ENCODE measurements around the gene TRIM41. TPM values are rescaled to one million over a fixed set of nuclear protein-coding genes. Genes with fewer than 3 reads are reported as not detected.
A peak's percentile ranks its signal among the peaks of the same experiment; 100 is the strongest.
"Not testable (repeated sequence)": the region's sequence is repeated elsewhere in the genome, so short reads cannot be mapped to it uniquely, and the experiment has no call there.

TRIM41 gene
- total RNA-seq, 1 donor from 2014 or later: 24.6 TPM

DNA sequence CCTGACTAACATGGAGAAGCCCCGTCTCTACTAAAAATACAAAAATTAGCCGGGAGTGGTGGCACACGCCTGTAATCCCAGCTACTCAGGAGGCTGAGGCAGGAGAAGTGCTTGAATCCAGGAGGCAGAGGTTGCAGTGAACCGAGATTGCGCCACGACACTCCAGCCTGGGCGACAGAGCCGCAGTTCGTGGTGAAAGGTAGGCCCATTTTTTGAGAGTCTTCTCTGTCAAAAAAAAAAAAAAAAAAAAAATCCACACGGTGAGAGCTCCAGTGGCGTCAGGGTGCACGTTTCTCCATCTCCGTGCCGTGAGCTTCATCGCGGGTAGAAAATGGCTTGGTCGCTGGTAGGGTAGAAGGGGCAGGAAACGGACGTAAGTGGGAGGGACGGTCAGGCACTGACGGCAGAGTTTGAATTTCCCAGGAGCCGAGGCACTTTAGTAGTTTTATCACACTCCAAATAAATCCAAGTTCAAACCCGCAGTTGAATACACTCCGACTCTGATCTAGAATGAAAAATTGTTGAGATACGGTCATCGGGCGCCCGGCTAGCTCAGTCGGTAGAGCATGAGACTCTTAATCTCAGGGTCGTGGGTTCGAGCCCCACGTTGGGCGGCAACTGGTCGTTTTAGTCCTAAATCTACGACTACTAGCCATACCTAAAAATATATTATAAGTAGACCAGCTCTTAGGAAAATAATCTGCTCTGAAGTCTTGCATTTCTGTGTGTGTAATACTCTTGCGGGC lies 15.7 kb upstream of the TRIM41 start:
- DNase-seq (ENCODE audit: low spot score) (peak; percentile 87), ATAC-seq (peak; percentile 78)
- intact Hi-C loops (cut with DNase I): no loop called here

DNA sequence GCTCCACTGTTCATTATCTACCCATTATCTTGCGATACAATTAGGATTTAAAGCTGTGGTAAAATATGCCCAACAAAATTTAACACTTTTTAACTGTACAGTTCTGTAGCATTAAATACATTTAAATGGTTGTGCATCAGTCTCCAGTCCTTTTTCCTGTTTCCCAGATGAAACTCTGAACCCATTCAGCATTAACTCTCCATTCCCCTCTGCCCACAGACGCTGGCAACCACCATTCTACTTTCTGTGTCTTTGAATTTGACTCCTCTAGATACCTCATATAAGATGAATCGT lies 15.2 kb upstream of the TRIM41 start:
- DNase-seq (ENCODE audit: low spot score): no peak
- intact Hi-C loops (cut with DNase I): no loop called here

DNA sequence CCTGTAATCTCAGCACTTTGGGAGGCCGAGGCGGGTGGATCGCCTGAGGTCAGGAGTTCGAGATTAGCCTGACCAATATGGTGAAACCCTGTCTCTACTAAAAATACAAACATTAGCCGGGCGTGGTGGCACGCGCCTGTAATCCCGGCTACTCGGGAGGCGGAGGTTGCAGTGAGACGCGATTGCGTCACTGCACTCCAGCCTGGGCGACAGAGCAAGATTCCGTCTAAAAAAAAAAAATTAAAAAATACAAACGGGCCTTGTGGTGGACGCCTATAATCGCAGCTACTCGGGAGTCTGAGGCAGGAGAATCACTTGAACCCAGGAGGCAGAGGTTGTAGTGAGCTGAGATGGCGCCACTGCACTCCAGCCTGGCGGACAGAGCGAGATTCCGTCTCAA lies 14.1 kb upstream of the TRIM41 start:
- ATAC-seq; intact Hi-C loops (cut with DNase I); DNase-seq (ENCODE audit: low spot score): not testable (repeated sequence)

More for the DNA sequence above, 15.2 kb upstream of the TRIM41 start:
- no peak for ATAC-seq

DNA sequence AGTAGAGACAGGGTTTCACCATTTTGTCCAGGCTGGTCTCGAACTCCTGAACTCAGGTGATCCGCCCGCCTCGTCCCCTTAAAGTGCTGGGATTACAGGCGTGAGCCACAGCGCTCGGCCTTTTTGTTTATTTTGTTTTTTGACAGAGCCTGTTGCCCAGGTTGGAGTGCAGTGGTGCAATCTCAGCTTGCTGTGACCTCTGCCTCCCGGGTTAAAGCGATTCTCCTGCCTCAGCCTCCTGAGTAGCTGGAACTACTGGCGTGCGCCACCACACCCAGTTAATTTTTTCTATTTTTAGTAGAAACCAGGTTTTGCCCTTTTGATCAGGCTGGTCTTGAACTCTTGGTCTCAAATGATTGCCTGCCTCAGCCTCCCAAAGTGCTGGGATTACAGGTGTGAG lies 12.9 kb upstream of the TRIM41 start:
- not testable (repeated sequence) for DNase-seq (ENCODE audit: low spot score)

DNA sequence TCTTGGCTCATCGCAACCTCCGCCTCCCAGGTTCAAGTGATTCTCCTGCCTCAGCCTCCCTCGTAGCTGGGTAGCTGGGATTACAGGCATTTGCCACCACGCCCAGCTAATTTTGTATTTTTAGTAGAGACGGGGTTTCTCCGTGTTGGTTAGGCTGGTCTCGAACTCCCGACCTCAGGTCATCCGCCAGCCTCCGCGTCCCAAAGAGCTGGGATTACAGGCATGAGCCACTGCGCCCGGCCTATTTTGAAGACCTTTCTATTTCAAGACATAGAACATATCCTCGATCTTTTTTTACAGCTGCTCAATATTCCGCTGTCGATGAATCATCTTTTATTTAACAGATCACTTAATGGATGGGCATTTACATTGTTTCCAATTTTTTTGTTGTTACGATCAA lies 12.4 kb upstream of the TRIM41 start:
- ATAC-seq; DNase-seq (ENCODE audit: low spot score); intact Hi-C loops (cut with DNase I): not testable (repeated sequence)

More for the DNA sequence above, 12.9 kb upstream of the TRIM41 start:
- intact Hi-C loops (cut with DNase I); ATAC-seq: not testable (repeated sequence)

DNA sequence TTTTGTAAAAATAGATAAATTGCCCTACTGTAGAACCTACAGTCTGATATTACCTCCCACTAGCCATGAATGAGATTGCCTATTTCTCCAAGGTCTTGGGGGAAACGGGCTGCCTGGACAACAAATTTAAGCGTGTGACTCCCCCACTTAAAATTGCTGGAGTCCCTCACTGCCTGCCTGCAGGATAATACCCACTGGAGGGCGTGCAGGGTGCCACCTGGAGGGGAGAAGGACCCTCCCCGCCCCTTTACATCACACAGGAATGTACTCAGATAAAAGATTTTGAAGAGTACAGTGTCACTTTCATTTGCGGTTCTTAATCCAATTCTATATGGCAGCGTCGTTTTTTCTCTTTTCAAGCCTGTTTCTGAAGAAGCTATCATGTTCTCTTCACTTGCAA lies 11.9 kb upstream of the TRIM41 start:
- intact Hi-C loops (cut with DNase I): no loop called here
- DNase-seq (ENCODE audit: low spot score): no peak
- no peak for ATAC-seq

DNA sequence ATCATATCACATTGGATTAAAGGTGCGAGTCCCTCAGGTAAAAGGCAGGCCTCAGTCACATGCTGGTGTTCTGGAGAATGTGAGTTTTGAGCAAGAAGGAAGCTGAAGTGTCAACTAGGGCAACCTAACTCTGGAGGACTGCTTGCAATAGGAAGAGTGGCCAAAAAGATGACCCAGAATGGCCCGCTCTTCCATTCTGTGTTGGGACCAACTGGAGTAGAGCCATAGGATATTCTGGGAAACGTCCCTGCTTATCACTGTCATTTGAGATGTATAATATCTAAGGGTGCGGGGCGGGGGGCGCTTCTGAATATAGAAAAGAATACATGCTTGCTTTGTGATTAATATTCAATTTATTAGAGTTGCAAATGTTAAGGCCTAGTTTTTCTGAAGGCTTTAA lies 11.0 kb upstream of the TRIM41 start:
- ATAC-seq: no peak
- no peak for DNase-seq (ENCODE audit: low spot score)
- intact Hi-C loops (cut with DNase I): no loop called here

DNA sequence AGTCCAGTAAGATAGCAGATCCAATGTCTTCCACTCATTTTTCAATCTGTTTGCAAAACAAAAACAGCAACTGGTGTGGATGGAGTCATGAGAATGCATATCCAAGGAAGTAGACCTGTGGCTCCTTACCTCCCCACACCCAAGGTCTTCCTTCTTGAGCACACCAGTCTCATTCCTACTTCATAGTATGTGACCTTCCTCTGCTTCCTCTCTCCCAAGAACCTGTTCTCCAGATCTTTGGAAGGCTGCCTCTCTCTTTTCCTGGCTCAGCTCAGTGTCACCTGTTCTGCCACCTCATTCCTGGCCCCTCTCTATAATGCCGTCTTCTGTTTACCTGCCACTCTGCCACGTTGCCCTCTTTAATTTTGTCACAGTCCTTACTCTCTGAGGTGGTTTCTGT lies 10.1 kb upstream of the TRIM41 start:
- DNase-seq (ENCODE audit: low spot score) (no peak), ATAC-seq (no peak)
- intact Hi-C loops (cut with DNase I): no loop called here

DNA sequence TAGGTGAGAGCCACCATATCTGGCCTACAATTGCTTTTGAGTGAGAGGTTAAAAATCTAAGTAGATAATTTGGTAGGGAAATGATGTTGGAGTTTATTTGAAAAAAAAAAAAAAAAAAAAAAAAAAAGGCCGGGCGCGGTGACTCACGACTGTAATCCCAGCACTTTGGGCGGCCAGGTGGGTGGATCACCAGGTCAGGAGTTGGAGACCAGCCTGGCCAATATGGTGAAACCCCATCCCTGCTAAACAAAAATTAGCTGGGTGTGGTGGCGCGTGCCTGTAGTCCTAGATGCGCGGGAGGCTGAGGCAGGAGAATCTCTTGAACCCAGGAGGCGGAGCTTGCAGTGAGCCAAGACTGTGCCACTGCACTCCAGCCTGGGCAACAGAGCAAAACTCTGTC lies 8.8 kb upstream of the TRIM41 start:
- intact Hi-C loops (cut with DNase I); DNase-seq (ENCODE audit: low spot score); ATAC-seq: not testable (repeated sequence)

DNA sequence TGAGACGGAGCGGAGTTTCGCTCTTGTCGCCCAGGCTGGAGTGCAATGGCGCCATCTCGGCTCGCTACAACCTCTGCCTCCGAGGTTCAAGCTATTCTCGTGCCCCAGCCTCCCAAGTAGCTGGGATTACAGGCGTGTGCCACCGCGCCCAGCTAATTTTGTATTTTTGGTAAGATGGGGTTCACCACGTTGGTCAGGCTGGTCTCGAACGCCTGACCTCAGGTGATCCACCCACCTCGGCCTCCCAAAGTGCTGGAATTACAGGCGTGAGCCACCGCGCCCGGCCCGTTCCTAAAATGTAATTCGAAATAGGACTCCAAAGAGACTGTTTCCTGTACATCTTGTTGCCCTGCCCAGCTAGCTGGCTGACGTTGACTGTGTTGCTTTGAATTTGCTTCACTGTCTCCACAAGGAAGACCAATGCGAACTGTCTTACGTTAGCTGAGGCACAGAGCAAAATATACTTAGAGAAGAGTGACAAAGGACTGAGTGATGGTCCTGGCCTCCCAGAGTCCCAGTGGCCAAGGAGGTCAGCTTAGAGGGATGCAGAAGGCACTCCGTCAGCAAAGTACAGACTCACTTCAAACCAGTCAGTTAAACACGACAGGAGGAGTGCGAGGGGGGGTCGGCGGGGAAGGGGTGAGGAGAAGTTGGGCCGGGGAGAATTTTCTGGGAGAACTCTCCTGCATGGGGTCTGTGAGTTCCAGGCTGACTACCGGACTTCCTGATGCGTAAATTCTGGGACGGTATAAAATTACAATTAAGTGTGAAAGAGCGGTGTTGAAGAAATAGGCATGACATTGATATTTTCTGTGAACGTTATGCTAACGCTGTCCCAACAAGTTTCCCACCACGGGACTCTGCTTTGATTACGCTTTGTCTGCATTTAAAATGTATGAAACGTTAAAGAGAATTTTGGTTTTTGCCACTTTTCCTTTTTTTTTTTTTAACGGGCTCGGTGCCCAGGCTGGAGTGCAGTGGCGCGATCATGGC lies 6.8 kb upstream of the TRIM41 start:
- DNase-seq (ENCODE audit: low spot score): no peak
- no peak for ATAC-seq
- intact Hi-C loops (cut with DNase I): no loop called here

DNA sequence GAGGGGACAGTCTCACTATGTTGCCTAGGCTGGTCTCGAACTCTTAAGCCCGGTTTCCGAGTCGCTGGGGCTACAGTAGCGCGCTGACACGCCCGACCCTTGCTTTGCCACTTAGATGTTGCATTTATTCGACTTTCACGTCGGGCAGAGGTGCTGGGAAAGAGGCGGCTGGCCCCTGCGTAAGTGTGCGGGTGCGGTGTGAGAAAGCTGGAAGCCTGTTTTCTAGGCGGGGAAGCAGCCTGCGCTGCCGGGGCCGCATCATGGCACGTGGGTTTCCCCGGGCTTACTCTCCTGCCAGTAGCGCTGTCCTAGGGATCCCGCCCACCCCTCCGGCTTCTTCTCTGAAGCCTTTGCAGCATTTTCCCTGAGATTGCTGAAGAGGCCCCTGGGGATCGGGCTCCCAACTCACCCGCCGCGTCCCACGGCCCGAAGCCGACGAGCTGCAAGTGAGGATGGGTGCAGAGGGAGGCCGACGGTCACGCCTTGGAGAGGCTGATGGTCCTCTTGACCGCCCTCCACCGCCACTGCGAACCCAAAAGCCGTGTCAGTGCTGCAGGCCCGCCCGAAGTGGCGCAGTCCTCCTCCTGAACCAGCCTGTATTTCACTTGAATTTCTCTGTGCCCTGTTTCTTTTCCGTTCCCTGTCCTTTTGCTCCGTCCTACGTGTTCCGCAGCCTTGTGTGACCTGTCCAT lies 5.8 kb upstream of the TRIM41 start:
- ATAC-seq (peak; percentile 57), DNase-seq (ENCODE audit: low spot score) (peak; percentile 74)
- intact Hi-C loops (cut with DNase I): no loop called here

DNA sequence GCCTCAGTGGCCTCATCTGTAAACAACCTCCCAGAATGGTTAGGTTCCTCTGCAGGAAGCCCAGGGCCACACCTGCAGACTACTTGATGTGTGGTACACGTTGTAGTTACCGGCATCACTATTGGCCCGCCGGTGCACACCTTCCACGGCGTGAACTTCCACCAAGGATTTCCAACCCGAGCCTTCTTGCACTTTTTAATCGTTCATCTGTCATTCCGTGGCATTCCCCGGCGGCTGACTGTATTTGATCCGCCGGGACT lies 5.3 kb upstream of the TRIM41 start:
- intact Hi-C loops (cut with DNase I): no loop called here
- ATAC-seq (no peak), DNase-seq (ENCODE audit: low spot score) (no peak)

DNA sequence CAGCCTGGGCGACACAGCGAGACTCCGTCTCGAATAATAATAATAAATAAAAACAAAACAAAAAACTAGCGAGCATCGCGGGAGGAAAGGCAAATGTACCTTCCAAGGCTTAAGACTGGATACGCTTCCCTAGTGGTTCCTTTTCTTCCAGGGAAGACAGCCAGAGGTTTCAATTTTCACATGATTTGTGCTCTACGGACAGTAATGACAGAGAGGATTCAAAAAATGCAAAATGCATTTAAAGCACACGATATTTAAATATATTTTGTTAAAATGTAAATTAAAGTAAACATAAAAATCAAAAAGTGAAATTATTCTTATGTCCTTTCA lies 4.3 kb upstream of the TRIM41 start:
- intact Hi-C loops (cut with DNase I): no loop called here
- ATAC-seq: no peak
- DNase-seq (ENCODE audit: low spot score): no peak

DNA sequence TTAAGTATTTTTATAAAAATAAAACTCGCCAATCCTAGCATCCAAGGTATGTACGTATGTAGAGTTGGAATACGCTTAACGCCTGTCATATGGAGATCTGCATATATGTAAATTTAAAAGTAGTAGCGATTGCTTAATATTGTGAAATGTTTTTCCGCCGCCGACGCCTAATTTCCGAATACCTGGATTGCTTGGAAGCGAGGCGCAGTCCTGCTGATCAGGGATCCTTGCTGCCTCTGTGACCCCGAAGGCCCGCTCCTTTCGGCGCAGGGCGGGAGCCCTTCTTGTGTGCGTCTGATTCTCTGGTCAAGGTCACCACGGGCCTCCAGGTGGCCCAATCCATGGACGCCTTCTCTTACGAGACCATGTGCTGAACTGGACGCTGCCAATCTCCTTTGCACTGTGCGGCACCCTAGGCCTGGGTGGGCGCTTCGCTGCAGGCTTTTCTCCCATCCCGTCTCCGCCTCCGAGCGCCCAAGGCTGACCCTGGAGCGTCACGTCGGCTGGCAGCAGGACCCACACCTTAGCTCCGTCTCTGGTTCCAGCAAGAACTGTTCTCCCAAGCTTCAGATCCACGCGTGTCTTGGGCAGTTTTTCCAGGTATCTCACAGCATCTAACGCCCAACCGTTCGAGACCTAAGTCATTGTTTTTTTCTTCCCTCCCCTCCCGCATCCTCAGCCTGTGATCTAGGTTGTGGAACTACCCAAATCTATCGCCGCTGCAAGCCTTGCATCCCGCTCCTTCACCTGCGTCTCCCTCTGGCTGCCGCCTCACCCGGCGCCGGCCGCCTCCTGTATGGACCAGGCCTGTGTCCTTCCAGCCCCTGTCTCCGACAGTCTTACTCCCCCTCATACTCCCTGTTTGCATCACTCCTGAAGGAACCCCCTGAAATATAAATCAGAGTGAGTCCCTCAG lies 3.6 kb upstream of the TRIM41 start:
- ATAC-seq (no peak), DNase-seq (ENCODE audit: low spot score) (no peak)
- intact Hi-C loops (cut with DNase I): no loop called here

DNA sequence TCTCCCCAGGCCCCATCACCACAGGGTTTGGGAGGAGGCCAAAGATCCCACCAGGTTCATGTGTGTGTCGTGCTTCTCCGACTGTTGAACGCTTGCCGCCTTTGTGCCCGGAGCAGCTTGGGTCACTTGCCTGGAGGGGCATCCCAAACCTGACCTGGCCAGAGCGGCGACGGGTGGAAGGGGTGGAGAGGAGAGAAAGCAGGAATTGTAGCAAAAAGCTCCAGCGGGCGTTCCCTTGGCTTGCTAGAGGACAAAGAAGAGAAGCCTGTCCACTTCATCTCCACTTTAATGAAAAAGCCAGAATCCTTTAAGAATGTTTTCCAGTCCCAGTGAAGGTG lies 2.9 kb upstream of the TRIM41 start:
- intact Hi-C loops (cut with DNase I): no loop called here
- no peak for ATAC-seq
- DNase-seq (ENCODE audit: low spot score): no peak

DNA sequence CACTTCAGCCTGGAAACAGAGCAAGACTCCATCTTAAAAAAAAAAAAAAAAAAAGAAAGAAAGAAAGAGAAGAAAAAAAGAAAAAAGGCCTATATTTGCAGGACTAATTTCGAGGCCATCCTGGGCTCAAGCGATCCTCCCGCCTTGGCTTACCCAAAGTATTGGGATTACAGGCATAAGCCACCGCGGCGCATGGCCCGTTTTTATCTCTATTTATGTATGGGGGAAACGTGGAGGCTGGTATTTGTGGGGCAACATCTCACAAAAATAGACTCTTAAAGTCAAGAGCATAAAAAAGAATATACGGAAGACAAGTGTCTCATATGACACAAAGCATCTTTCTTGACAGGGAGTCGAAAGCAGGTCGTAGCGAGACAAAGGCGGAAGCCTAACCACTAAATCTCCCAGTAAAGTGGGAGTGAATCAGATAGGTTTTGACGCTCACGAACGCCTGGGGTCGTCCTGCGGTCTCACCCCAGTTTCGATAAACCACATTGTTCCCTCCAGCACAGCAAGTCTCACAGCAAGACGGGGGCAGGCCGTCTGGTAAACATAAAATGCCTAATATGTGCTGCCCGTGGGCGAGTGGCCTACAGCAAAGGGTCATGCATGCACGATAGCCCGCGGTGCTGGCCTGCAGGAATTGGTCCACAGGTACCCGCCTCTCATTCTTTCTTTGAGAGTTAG lies 1.8 kb upstream of the TRIM41 start:
- DNase-seq (ENCODE audit: low spot score) (no peak), ATAC-seq (no peak)
- intact Hi-C loops (cut with DNase I): no loop called here

DNA sequence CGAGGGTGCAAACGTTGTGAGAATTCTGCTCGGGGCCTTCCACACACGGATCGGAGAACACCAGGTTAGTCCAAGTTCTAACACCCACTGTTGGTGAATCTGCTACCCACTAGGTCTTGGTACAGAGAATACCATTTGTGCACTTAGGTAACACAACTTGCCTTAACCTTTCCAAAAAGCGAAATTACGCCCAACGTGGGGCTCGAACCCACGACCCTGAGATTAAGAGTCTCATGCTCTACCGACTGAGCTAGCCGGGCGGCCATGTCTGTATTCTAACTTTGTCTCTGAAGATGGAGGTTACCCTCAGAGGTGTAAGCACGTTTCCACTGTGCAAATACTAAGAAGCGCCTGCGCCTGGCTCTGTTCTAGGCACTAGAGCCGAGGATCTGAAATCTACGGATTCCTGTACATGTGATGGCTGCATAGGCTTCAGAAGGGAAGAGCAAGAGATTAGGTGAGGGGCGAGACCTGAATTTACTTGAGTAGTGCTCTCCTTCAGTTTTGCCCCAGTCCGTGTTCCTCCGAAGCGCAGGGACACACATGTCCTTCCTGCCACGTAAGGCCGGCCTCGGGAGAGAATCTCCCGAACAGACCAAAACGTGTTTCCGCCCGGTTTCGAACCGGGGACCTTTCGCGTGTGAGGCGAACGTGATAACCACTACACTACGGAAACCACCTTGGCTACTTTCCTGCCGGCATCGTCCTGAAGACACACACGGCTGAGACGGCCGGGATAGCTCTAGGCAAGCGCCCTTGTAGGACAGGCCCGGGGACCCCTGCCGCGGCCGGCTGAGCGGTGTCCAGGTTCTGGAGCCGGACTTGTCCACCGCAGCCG lies 1.1 kb upstream of the TRIM41 start:
- ATAC-seq: peak; percentile 80
- intact Hi-C loops (cut with DNase I): no loop called here
- DNase-seq (ENCODE audit: low spot score): peak; percentile 98

DNA sequence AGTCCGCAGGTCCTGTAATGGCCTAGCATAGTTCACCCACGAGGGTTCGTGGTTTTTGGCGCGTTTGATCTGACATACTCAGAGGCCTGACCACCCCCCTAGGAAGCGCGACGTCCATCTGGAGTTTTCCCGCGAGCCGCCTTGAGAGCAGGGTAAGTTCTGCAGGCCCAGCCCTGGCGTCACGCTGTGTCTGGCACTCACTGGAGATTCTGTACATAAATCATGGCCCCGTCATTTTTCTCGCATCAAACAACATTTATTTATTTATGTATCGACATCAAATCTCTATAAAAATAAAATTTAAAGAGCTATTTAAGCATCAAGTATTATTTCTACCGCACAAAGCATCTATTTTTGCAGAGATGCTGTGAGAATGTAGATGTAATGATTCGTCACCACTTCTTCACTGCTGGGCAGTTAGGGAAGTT lies 437 bp upstream of the TRIM41 start:
- no peak for DNase-seq (ENCODE audit: low spot score)
- ATAC-seq: peak; percentile 20
- intact Hi-C loops (cut with DNase I): no loop called here

All from sciatic nerve (tissue), 2 donors.